ENCODE data around the gene KSR2.

KSR2 gene

DNA sequence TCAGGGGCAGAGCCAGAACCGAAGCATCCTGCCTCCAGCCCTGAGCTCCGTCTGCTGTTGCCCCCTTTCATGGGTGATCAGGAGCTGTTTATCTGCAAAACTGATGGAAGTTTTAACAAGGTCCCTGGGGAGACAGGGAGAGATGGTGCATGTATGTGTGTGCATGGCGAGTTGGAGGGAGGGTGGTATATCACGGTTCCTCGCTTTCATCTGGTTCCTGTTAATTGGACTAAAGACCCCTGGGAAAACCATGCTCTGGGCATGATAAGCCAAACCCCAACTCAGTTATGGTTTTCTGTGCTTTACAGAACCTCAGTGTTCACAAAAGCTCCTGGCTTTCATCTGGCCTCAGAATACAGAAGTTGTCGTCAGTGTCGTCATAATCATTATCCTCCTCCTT lies 133.6 kb downstream of the KSR2 start:
- H3K27me3 ChIP-seq (ENCODE audit: insufficient read depth, insufficient read length), result no peaks in the 10 kb centered on the region
- no peaks in the 10 kb centered on the region for H3K36me3 ChIP-seq (ENCODE audit: insufficient read depth, insufficient read length, low read length)
- H3K4me1 ChIP-seq (ENCODE audit: insufficient read depth, insufficient read length), result no peaks in the 10 kb centered on the region
- DNase-seq (ENCODE audit: low read depth, low spot score), result no peak
- TF ChIP-seq ZNF274 (IDR thresholded peaks at IDR 0.05; ENCODE audit: low read depth, low read length) (no peak), YY1 (IDR thresholded peaks at IDR 0.05; ENCODE audit: insufficient read depth, insufficient read length) (no peak), SUZ12 (IDR thresholded peaks at IDR 0.05; ENCODE audit: extremely low read depth, insufficient read depth, insufficient read length) (no peak)
- no peaks in the 10 kb centered on the region for H3K9me3 ChIP-seq (ENCODE audit: insufficient read depth, low read length)
- no peak overlapping the region for H3K9ac ChIP-seq (ENCODE audit: insufficient read length, low read depth)
- H3K4me3 ChIP-seq (ENCODE audit: insufficient read length, low read depth), result no peak overlapping the region

DNA sequence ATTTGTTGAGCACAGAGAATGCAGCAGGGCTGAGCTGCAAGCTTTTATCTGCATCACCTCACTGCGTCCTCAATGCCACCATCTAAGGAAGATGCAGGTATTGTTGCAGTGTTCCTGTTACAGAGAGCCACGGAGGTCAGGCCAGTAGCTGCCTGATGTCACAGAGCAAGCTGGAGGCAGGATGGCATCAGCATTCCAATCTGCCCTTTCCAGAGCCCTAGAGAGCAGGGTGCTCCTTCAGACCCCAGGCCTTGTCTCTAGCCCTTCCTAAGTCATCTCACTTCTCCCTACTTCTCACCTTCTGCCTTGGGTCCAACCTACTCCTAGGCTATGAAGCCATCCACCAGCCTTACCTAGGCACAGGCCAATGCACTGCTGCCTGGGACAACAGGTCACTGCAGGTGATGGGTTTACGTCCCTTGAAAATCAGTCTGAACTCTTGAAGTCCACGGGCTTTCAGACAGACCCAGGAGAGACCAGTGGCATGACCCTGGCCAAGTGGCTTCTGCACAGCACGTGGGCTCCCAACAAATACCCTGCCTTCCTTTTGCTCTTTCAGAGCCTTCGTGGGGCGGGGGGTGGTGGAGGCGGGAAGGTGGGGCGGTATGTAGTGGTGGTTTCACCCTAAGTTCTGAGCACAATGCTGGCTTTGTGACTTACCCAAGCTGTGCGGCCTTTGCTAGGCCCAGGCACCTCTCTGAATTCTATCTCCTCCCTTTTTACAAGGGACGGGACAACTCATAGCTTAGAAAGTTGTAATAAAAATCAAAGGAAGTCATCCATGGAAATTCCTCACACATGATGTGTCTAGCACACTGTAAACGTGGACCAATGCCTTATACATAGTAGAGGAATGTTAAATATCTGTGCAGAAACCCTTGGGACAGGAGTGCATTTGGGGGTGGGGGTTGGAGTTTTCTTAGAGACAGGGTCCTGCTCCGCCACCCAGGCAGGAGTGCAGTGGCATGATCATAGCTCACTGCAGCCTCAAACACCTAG lies 136.0 kb downstream of the KSR2 start:
- Histone ChIP-seq H3K9me3 (ENCODE audit: insufficient read depth, low read length) (peaks cover 21% of the 10 kb centered on the region), H3K27me3 (ENCODE audit: insufficient read depth, insufficient read length) (no peaks in the 10 kb centered on the region), H3K4me1 (ENCODE audit: insufficient read depth, insufficient read length) (no peaks in the 10 kb centered on the region), H3K9ac (ENCODE audit: insufficient read length, low read depth) (no peak overlapping the region), H3K36me3 (ENCODE audit: insufficient read depth, insufficient read length, low read length) (no peaks in the 10 kb centered on the region), H3K4me3 (ENCODE audit: insufficient read length, low read depth) (no peak overlapping the region)
- no peak for TF ChIP-seq YY1 (IDR thresholded peaks at IDR 0.05; ENCODE audit: insufficient read depth, insufficient read length)
- no peak for TF ChIP-seq ZNF274 (IDR thresholded peaks at IDR 0.05; ENCODE audit: low read depth, low read length)
- TF ChIP-seq SUZ12 (IDR thresholded peaks at IDR 0.05; ENCODE audit: extremely low read depth, insufficient read depth, insufficient read length), result no peak
- DNase-seq (ENCODE audit: low read depth, low spot score), result no peak

DNA sequence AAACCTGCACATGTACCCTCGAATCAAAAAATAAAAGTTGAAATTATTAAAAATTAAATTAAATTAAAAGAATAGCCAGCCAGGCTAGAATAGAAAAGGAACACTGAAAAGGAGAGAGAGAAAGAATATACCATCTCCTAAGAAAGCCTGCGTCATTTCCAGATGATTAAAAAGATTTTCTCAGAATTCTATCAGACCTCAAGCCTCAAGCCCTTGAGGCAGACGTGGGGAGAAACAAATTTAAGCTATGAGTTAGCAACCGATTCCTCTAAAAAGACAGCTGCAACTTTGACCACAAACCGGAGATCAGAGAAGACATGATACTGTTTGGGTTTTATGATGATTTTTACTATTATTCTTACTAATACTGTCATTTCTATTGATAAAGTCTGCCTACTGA lies 138.3 kb downstream of the KSR2 start:
- H3K4me1 ChIP-seq (ENCODE audit: insufficient read depth, insufficient read length), result no peaks in the 10 kb centered on the region
- TF ChIP-seq SUZ12 (IDR thresholded peaks at IDR 0.05; ENCODE audit: extremely low read depth, insufficient read depth, insufficient read length) (no peak), YY1 (IDR thresholded peaks at IDR 0.05; ENCODE audit: insufficient read depth, insufficient read length) (no peak), ZNF274 (IDR thresholded peaks at IDR 0.05; ENCODE audit: low read depth, low read length) (no peak)
- DNase-seq (ENCODE audit: low read depth, low spot score), result no peak
- H3K9ac ChIP-seq (ENCODE audit: insufficient read length, low read depth), result no peak overlapping the region
- no peaks in the 10 kb centered on the region for H3K36me3 ChIP-seq (ENCODE audit: insufficient read depth, insufficient read length, low read length)
- peaks cover 21% of the 10 kb centered on the region for H3K9me3 ChIP-seq (ENCODE audit: insufficient read depth, low read length)
- no peak overlapping the region for H3K4me3 ChIP-seq (ENCODE audit: insufficient read length, low read depth)
- no peaks in the 10 kb centered on the region for H3K27me3 ChIP-seq (ENCODE audit: insufficient read depth, insufficient read length)

DNA sequence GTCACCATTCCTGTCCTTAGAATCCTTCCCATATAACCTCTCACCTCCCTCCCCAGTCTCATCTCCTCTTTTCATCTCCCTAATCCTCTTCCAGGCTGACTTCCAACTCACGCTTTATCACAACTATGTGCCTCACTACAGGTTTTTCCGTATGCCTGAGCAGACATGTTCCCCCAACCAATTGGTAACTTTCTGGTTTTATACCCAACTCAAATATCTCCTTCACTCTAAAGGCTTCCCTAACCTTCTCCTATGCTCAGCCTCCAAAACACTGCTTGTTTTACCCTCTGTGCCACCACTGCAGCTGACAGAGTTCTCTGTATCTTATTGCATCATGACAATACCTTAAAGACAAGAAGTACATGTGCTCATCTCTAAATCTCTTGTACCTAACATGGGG lies 139.7 kb downstream of the KSR2 start:
- H3K4me1 ChIP-seq (ENCODE audit: insufficient read depth, insufficient read length), result no peaks in the 10 kb centered on the region
- H3K9me3 ChIP-seq (ENCODE audit: insufficient read depth, low read length), result peaks cover 21% of the 10 kb centered on the region
- no peak for TF ChIP-seq SUZ12 (IDR thresholded peaks at IDR 0.05; ENCODE audit: extremely low read depth, insufficient read depth, insufficient read length)
- no peaks in the 10 kb centered on the region for H3K27me3 ChIP-seq (ENCODE audit: insufficient read depth, insufficient read length)
- no peaks in the 10 kb centered on the region for H3K36me3 ChIP-seq (ENCODE audit: insufficient read depth, insufficient read length, low read length)
- DNase-seq (ENCODE audit: low read depth, low spot score), result no peak
- H3K4me3 ChIP-seq (ENCODE audit: insufficient read length, low read depth), result no peak overlapping the region
- no peak overlapping the region for H3K9ac ChIP-seq (ENCODE audit: insufficient read length, low read depth)

DNA sequence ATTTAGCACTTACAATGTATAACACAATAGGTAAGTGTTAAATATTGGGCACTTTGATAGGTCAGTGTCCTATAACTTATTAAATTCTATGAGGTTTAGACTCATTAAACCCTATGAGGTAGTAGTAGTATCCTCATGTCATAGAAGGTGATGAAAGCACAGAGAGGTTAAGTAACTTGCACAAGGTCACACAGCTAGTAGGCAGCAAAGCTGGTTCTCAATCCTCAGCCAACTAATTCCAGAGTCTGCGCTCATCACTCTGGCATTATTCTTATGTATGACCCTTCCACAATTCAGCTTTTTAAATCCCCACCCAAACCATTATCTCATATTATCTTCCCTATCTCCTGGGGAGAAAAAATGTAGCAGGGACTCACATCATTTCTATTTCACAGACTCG lies 141.1 kb downstream of the KSR2 start:
- H3K9me3 ChIP-seq (ENCODE audit: insufficient read depth, low read length), result peaks cover 21% of the 10 kb centered on the region
- no peaks in the 10 kb centered on the region for H3K4me1 ChIP-seq (ENCODE audit: insufficient read depth, insufficient read length)
- no peak for TF ChIP-seq YY1 (IDR thresholded peaks at IDR 0.05; ENCODE audit: insufficient read depth, insufficient read length)
- TF ChIP-seq ZNF274 (IDR thresholded peaks at IDR 0.05; ENCODE audit: low read depth, low read length), result no peak
- TF ChIP-seq SUZ12 (IDR thresholded peaks at IDR 0.05; ENCODE audit: extremely low read depth, insufficient read depth, insufficient read length), result no peak

DNA sequence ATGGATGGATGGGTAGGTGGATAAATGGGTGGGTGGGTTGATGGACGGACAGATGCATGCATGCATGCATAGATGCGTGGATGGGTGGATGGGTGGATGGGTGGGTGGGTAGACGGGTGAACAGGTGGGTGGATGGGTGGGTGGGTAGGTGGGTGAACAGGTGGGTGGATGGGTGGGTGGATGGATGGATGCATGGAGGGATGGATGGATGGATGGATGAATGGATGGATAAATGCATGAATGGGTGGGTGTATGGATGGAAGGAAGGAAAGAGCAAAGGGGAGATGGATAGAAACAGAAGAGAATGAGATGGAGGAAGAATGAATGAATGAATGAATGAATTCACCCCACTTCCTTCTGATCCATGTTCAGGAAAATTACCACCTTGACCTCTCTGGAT lies 143.0 kb downstream of the KSR2 start:
- Histone ChIP-seq H3K4me3 (ENCODE audit: insufficient read length, low read depth) (no peak overlapping the region), H3K4me1 (ENCODE audit: insufficient read depth, insufficient read length) (no peaks in the 10 kb centered on the region), H3K27me3 (ENCODE audit: insufficient read depth, insufficient read length) (no peaks in the 10 kb centered on the region), H3K36me3 (ENCODE audit: insufficient read depth, insufficient read length, low read length) (no peaks in the 10 kb centered on the region), H3K9me3 (ENCODE audit: insufficient read depth, low read length) (peaks cover 21% of the 10 kb centered on the region), H3K9ac (ENCODE audit: insufficient read length, low read depth) (no peak overlapping the region)
- DNase-seq (ENCODE audit: low read depth, low spot score), result no peak
- TF ChIP-seq YY1 (IDR thresholded peaks at IDR 0.05; ENCODE audit: insufficient read depth, insufficient read length), result no peak
- no peak for TF ChIP-seq ZNF274 (IDR thresholded peaks at IDR 0.05; ENCODE audit: low read depth, low read length)
- no peak for TF ChIP-seq SUZ12 (IDR thresholded peaks at IDR 0.05; ENCODE audit: extremely low read depth, insufficient read depth, insufficient read length)

More for the DNA sequence above, 141.1 kb downstream of the KSR2 start:
- DNase-seq (ENCODE audit: low read depth, low spot score), result no peak
- Histone ChIP-seq H3K4me3 (ENCODE audit: insufficient read length, low read depth) (no peak overlapping the region), H3K9ac (ENCODE audit: insufficient read length, low read depth) (no peak overlapping the region), H3K36me3 (ENCODE audit: insufficient read depth, insufficient read length, low read length) (no peaks in the 10 kb centered on the region), H3K27me3 (ENCODE audit: insufficient read depth, insufficient read length) (no peaks in the 10 kb centered on the region)

DNA sequence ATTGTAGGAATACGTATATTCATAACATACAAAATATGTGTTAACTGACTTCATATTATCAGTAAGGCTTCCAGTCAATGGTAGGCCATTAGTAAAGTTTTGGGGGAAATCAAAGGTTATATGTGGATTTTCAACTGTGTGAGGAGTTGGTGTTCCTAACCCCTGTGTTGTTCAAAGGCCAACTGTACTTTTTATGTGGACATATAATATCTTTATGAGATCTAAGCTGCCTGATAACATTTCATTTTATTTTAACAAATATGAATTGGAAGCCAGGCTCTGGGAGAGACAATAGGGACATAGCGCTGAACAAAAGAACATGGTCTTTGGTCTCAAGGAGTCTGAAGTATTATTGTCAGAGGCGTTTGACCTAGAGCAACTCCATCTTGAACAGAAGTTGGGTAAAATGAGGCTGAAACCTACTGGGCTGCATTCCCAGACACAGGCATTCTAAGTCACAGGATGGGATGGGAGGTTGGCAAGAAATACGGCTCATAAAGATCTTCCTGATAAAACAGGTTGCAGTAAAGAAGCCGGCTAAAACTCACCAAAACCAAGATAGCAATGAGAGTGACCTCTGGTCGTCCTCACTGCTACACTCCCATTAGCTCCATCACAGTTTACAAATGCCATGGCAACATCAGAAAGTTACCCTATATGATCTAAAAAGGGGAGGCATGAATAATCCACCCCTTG lies 147.2 kb downstream of the KSR2 start:
- no peaks in the 10 kb centered on the region for H3K9me3 ChIP-seq (ENCODE audit: insufficient read depth, low read length)
- no peaks in the 10 kb centered on the region for H3K27me3 ChIP-seq (ENCODE audit: insufficient read depth, insufficient read length)
- H3K36me3 ChIP-seq (ENCODE audit: insufficient read depth, insufficient read length, low read length), result no peaks in the 10 kb centered on the region
- no peak for DNase-seq (ENCODE audit: low read depth, low spot score)
- H3K9ac ChIP-seq (ENCODE audit: insufficient read length, low read depth), result no peak overlapping the region
- no peaks in the 10 kb centered on the region for H3K4me1 ChIP-seq (ENCODE audit: insufficient read depth, insufficient read length)
- TF ChIP-seq YY1 (IDR thresholded peaks at IDR 0.05; ENCODE audit: insufficient read depth, insufficient read length), result no peak
- TF ChIP-seq SUZ12 (IDR thresholded peaks at IDR 0.05; ENCODE audit: extremely low read depth, insufficient read depth, insufficient read length), result no peak
- no peak for TF ChIP-seq ZNF274 (IDR thresholded peaks at IDR 0.05; ENCODE audit: low read depth, low read length)
- no peak overlapping the region for H3K4me3 ChIP-seq (ENCODE audit: insufficient read length, low read depth)
